Measurements from ENCODE around the gene MLC1.

MLC1 gene

GRCh38 chr22:50049299-50050195 is 35.7 kb downstream of the MLC1 start:
- no peak overlapping the region for H3K9ac ChIP-seq (ENCODE audit: low read length)
- no peak overlapping the region for H3K27ac ChIP-seq (ENCODE audit: low read depth, low read length)
- H3K36me3 ChIP-seq (ENCODE audit: insufficient read depth, low read length), result no peaks in the 10 kb centered on the region
- H3K9me3 ChIP-seq (ENCODE audit: low read length), result peaks cover 7% of the 10 kb centered on the region
- H3K4me1 ChIP-seq (ENCODE audit: insufficient read depth, low read length), result no peaks in the 10 kb centered on the region
- H3K4me3 ChIP-seq (ENCODE audit: low read depth in 1 of 2, low read length in 2 of 2), result no peak overlapping the region
- H3K27me3 ChIP-seq (ENCODE audit: control insufficient read depth in 1 of 2, insufficient read depth in 2 of 2, low read length in 2 of 2), result no peaks in the 10 kb centered on the region

- peaks cover 2% of the 10 kb centered on the region for H3K9me3 ChIP-seq (ENCODE audit: low read length)
Measured at GRCh38 chr22:50048836-50049235, 36.4 kb downstream of the MLC1 start.

GRCh38 chr22:50048061-50048765 is 37.0 kb downstream of the MLC1 start:
- H3K27ac ChIP-seq (ENCODE audit: low read depth, low read length), result no peak overlapping the region
- H3K4me3 ChIP-seq (ENCODE audit: low read depth in 1 of 2, low read length in 2 of 2), result no peak overlapping the region
- H3K9me3 ChIP-seq (ENCODE audit: low read length), result no peaks in the 10 kb centered on the region
- H3K4me1 ChIP-seq (ENCODE audit: insufficient read depth, low read length), result no peaks in the 10 kb centered on the region
- no peaks in the 10 kb centered on the region for H3K36me3 ChIP-seq (ENCODE audit: insufficient read depth, low read length)
- no peaks in the 10 kb centered on the region for H3K27me3 ChIP-seq (ENCODE audit: control insufficient read depth in 1 of 2, insufficient read depth in 2 of 2, low read length in 2 of 2)
- no peak overlapping the region for H3K9ac ChIP-seq (ENCODE audit: low read length)

More at GRCh38 chr22:50048836-50049235, 36.4 kb downstream of the MLC1 start:
- no peaks in the 10 kb centered on the region for H3K27me3 ChIP-seq (ENCODE audit: control insufficient read depth in 1 of 2, insufficient read depth in 2 of 2, low read length in 2 of 2)
- no peaks in the 10 kb centered on the region for H3K36me3 ChIP-seq (ENCODE audit: insufficient read depth, low read length)
- H3K27ac ChIP-seq (ENCODE audit: low read depth, low read length), result no peak overlapping the region
- H3K4me1 ChIP-seq (ENCODE audit: insufficient read depth, low read length), result no peaks in the 10 kb centered on the region
- H3K9ac ChIP-seq (ENCODE audit: low read length), result no peak overlapping the region
- no peak overlapping the region for H3K4me3 ChIP-seq (ENCODE audit: low read depth in 1 of 2, low read length in 2 of 2)

- Histone ChIP-seq H3K4me3 (ENCODE audit: low read depth in 1 of 2, low read length in 2 of 2) (no peak overlapping the region), H3K36me3 (ENCODE audit: insufficient read depth, low read length) (no peaks in the 10 kb centered on the region), H3K27me3 (ENCODE audit: control insufficient read depth in 1 of 2, insufficient read depth in 2 of 2, low read length in 2 of 2) (no peaks in the 10 kb centered on the region), H3K9ac (ENCODE audit: low read length) (no peak overlapping the region), H3K27ac (ENCODE audit: low read depth, low read length) (no peak overlapping the region), H3K4me1 (ENCODE audit: insufficient read depth, low read length) (no peaks in the 10 kb centered on the region), H3K9me3 (ENCODE audit: low read length) (no peaks in the 10 kb centered on the region)
Measured at GRCh38 chr22:50047346-50047745, 37.9 kb downstream of the MLC1 start.

GRCh38 chr22:50046481-50047245 is 38.6 kb downstream of the MLC1 start:
- Histone ChIP-seq H3K9ac (ENCODE audit: low read length) (no peak overlapping the region), H3K9me3 (ENCODE audit: low read length) (no peaks in the 10 kb centered on the region), H3K27ac (ENCODE audit: low read depth, low read length) (no peak overlapping the region), H3K36me3 (ENCODE audit: insufficient read depth, low read length) (no peaks in the 10 kb centered on the region), H3K27me3 (ENCODE audit: control insufficient read depth in 1 of 2, insufficient read depth in 2 of 2, low read length in 2 of 2) (no peaks in the 10 kb centered on the region), H3K4me1 (ENCODE audit: insufficient read depth, low read length) (no peaks in the 10 kb centered on the region), H3K4me3 (ENCODE audit: low read depth in 1 of 2, low read length in 2 of 2) (no peak overlapping the region)

GRCh38 chr22:50046019-50046415 is 39.2 kb downstream of the MLC1 start:
- Histone ChIP-seq H3K27me3 (ENCODE audit: control insufficient read depth in 1 of 2, insufficient read depth in 2 of 2, low read length in 2 of 2) (no peaks in the 10 kb centered on the region), H3K9me3 (ENCODE audit: low read length) (no peaks in the 10 kb centered on the region), H3K4me3 (ENCODE audit: low read depth in 1 of 2, low read length in 2 of 2) (no peak overlapping the region), H3K27ac (ENCODE audit: low read depth, low read length) (no peak overlapping the region), H3K4me1 (ENCODE audit: insufficient read depth, low read length) (no peaks in the 10 kb centered on the region), H3K36me3 (ENCODE audit: insufficient read depth, low read length) (no peaks in the 10 kb centered on the region), H3K9ac (ENCODE audit: low read length) (no peak overlapping the region)

- Histone ChIP-seq H3K9ac (ENCODE audit: low read length) (no peak overlapping the region), H3K27ac (ENCODE audit: low read depth, low read length) (no peak overlapping the region), H3K36me3 (ENCODE audit: insufficient read depth, low read length) (no peaks in the 10 kb centered on the region), H3K4me1 (ENCODE audit: insufficient read depth, low read length) (no peaks in the 10 kb centered on the region), H3K4me3 (ENCODE audit: low read depth in 1 of 2, low read length in 2 of 2) (no peak overlapping the region), H3K9me3 (ENCODE audit: low read length) (no peaks in the 10 kb centered on the region), H3K27me3 (ENCODE audit: control insufficient read depth in 1 of 2, insufficient read depth in 2 of 2, low read length in 2 of 2) (no peaks in the 10 kb centered on the region)
Measured at GRCh38 chr22:50045211-50046018, 39.8 kb downstream of the MLC1 start.

GRCh38 chr22:50044485-50045118 is 40.6 kb downstream of the MLC1 start:
- Histone ChIP-seq H3K36me3 (ENCODE audit: insufficient read depth, low read length) (no peaks in the 10 kb centered on the region), H3K27me3 (ENCODE audit: control insufficient read depth in 1 of 2, insufficient read depth in 2 of 2, low read length in 2 of 2) (no peaks in the 10 kb centered on the region), H3K4me3 (ENCODE audit: low read depth in 1 of 2, low read length in 2 of 2) (no peak overlapping the region), H3K4me1 (ENCODE audit: insufficient read depth, low read length) (no peaks in the 10 kb centered on the region), H3K9ac (ENCODE audit: low read length) (no peak overlapping the region), H3K9me3 (ENCODE audit: low read length) (no peaks in the 10 kb centered on the region), H3K27ac (ENCODE audit: low read depth, low read length) (no peak overlapping the region)

- Histone ChIP-seq H3K9me3 (ENCODE audit: low read length) (no peaks in the 10 kb centered on the region), H3K27me3 (ENCODE audit: control insufficient read depth in 1 of 2, insufficient read depth in 2 of 2, low read length in 2 of 2) (no peaks in the 10 kb centered on the region), H3K36me3 (ENCODE audit: insufficient read depth, low read length) (no peaks in the 10 kb centered on the region), H3K9ac (ENCODE audit: low read length) (no peak overlapping the region), H3K4me1 (ENCODE audit: insufficient read depth, low read length) (no peaks in the 10 kb centered on the region), H3K27ac (ENCODE audit: low read depth, low read length) (no peak overlapping the region), H3K4me3 (ENCODE audit: low read depth in 1 of 2, low read length in 2 of 2) (no peak overlapping the region)
Measured at GRCh38 chr22:50041361-50042065, 43.7 kb downstream of the MLC1 start.

- Histone ChIP-seq H3K27me3 (ENCODE audit: control insufficient read depth in 1 of 2, insufficient read depth in 2 of 2, low read length in 2 of 2) (no peaks in the 10 kb centered on the region), H3K9me3 (ENCODE audit: low read length) (no peaks in the 10 kb centered on the region), H3K4me1 (ENCODE audit: insufficient read depth, low read length) (no peaks in the 10 kb centered on the region), H3K4me3 (ENCODE audit: low read depth in 1 of 2, low read length in 2 of 2) (no peak overlapping the region), H3K36me3 (ENCODE audit: insufficient read depth, low read length) (no peaks in the 10 kb centered on the region), H3K27ac (ENCODE audit: low read depth, low read length) (no peak overlapping the region), H3K9ac (ENCODE audit: low read length) (no peak overlapping the region)
Measured at GRCh38 chr22:50040717-50041116, 44.5 kb downstream of the MLC1 start.
